ENCODE measurements around the gene UCKL1.

GRCh38 chr20:63935447-63935846, 20.8 kb downstream of the UCKL1 start:
- TF ChIP-seq POLR2A (IDR thresholded peaks at IDR 0.05) (no peak), CTCF (IDR thresholded peaks at IDR 0.05) (no peak)
